Neural cell (in vitro differentiated cells): Measurements from ENCODE around the gene NPLOC4.

Experiments used
- EZH2 ChIP-seq: fragments of 200-600, 300-800 bp; shearing (Covaris generic), sonication (generic); IDR thresholded peaks from 2 replicates; pipeline ENCODE4 v1.6.1; 2014; ENCODE audit warnings: antibody characterized with exemption, low read length, borderline replicate concordance, mild to moderate bottlenecking; ENCODE audit not compliant: insufficient read depth, poor library complexity, severe bottlenecking
- POLR2AphosphoS5 ChIP-seq: IDR thresholded peaks from 2 replicates; pipeline ENCODE4 v1.6.1; 2012
- RAD21 ChIP-seq: fragments of 450-650 bp; conservative IDR thresholded peaks from 2 replicates; pipeline ENCODE4 v1.6.1; 2014; ENCODE audit warnings: antibody characterized with exemption, mild to moderate bottlenecking, moderate library complexity
- SMC3 ChIP-seq: fragments of 450-650 bp; conservative IDR thresholded peaks from 2 replicates; pipeline ENCODE4 v1.6.1; 2014; ENCODE audit warnings: antibody characterized with exemption, mild to moderate bottlenecking, moderate library complexity; ENCODE audit not compliant: poor library complexity
- TF ChIP-seq, protein P1 (sequence below): IDR thresholded peaks from 2 replicates; pipeline ENCODE4 v1.6.1; 2012; ENCODE audit warnings: borderline replicate concordance
- TF ChIP-seq, protein P2 (sequence below): fragments of 450-650 bp; IDR thresholded peaks from 2 replicates; pipeline ENCODE4 v1.5.1; 2014; ENCODE audit warnings: antibody characterized with exemption, mild to moderate bottlenecking, moderate library complexity; ENCODE audit not compliant: poor library complexity, severe bottlenecking

DNA sequence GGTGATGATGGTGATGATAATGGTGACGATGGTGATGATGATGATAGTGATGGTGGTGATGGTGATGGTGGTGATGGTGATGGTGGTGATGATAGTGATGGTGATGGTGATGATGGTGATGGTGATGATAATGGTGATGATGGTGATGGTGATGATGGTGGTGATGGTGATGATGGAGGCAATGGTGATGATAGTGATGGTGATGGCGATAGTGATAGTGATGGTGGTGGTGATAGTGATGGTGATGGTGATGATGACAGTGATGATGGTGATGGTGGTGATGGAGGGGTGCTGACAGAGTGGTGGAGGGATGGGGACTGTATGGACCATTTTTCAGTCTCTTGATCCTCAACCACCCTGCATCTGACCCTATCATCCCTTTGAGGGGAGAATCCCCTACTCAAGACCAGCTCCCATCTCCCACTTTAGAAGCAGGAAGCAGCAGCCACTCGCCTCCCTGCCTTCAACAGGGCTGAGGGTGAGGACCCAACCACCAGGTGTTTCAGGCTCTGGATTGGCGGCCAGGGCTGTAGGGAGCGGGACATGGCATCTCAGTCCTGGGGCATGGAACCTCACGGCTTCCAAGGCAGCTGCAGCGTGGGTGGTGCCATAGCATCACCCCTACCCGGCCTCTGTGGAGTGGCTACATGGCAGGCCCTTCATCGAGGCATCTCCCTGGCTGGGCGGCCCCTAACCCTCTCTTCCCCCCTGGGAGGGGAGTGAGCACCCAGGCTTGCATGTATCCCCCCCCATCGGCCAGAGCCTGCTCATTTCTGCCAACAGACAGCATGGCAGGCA lies 104.2 kb downstream of the NPLOC4 start:
- TF ChIP-seq, protein P1, sequence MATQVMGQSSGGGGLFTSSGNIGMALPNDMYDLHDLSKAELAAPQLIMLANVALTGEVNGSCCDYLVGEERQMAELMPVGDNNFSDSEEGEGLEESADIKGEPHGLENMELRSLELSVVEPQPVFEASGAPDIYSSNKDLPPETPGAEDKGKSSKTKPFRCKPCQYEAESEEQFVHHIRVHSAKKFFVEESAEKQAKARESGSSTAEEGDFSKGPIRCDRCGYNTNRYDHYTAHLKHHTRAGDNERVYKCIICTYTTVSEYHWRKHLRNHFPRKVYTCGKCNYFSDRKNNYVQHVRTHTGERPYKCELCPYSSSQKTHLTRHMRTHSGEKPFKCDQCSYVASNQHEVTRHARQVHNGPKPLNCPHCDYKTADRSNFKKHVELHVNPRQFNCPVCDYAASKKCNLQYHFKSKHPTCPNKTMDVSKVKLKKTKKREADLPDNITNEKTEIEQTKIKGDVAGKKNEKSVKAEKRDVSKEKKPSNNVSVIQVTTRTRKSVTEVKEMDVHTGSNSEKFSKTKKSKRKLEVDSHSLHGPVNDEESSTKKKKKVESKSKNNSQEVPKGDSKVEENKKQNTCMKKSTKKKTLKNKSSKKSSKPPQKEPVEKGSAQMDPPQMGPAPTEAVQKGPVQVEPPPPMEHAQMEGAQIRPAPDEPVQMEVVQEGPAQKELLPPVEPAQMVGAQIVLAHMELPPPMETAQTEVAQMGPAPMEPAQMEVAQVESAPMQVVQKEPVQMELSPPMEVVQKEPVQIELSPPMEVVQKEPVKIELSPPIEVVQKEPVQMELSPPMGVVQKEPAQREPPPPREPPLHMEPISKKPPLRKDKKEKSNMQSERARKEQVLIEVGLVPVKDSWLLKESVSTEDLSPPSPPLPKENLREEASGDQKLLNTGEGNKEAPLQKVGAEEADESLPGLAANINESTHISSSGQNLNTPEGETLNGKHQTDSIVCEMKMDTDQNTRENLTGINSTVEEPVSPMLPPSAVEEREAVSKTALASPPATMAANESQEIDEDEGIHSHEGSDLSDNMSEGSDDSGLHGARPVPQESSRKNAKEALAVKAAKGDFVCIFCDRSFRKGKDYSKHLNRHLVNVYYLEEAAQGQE: no peak
- TF ChIP-seq, protein P2, sequence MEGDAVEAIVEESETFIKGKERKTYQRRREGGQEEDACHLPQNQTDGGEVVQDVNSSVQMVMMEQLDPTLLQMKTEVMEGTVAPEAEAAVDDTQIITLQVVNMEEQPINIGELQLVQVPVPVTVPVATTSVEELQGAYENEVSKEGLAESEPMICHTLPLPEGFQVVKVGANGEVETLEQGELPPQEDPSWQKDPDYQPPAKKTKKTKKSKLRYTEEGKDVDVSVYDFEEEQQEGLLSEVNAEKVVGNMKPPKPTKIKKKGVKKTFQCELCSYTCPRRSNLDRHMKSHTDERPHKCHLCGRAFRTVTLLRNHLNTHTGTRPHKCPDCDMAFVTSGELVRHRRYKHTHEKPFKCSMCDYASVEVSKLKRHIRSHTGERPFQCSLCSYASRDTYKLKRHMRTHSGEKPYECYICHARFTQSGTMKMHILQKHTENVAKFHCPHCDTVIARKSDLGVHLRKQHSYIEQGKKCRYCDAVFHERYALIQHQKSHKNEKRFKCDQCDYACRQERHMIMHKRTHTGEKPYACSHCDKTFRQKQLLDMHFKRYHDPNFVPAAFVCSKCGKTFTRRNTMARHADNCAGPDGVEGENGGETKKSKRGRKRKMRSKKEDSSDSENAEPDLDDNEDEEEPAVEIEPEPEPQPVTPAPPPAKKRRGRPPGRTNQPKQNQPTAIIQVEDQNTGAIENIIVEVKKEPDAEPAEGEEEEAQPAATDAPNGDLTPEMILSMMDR: no peak
- TF ChIP-seq EZH2 (no peak), POLR2AphosphoS5 (no peak), RAD21 (no peak), SMC3 (no peak)
